ENCODE data around the gene CFC1. TPM values are rescaled to one million over a fixed set of nuclear protein-coding genes. Genes with fewer than 3 reads are reported as not detected.
"Not testable (repeated sequence)": the region's sequence is repeated elsewhere in the genome, so short reads cannot be mapped to it uniquely, and the experiment has no call there.

The CFC1 gene
- total RNA-seq, 4 donors from 2014 or later = not detected

GRCh38 chr2:130596757-130597156 lies 2.6 kb downstream of the CFC1 start:
- intact Hi-C loops (cut with DNase I); H3K4me1 ChIP-seq; H3K36me3 ChIP-seq; H3K9me3 ChIP-seq; H3K27ac ChIP-seq (replicated peaks in 1 of 4); H3K4me3 ChIP-seq; H3K27me3 ChIP-seq; DNase-seq (ENCODE audit: extremely low spot score): not testable (repeated sequence)
- no CpG with 5 or more reads among the region's 6 CpGs for WGBS

DNA sequence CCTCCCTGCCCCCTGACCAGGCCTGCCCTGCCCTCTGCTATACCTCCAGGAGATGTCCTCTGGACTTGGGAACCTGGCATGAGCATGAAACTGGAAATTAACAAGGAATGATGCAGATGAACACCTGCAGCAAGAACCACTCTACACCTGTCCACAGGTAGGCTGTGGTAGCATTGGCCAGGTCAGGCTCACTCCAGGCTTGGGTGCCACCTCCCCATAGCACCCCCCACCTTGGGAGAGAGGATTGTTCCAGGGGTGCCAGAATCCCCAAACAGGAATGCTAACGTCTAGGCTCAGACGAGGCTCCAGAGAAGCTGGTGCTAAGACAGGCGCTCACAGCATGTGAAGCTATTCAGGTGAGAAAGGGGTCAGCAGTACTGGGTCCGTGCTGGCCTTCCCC lies 5.4 kb downstream of the CFC1 start:
- H3K27me3 ChIP-seq; H3K36me3 ChIP-seq; H3K4me3 ChIP-seq; H3K4me1 ChIP-seq; intact Hi-C loops (cut with DNase I); H3K9me3 ChIP-seq; DNase-seq (ENCODE audit: extremely low spot score); H3K27ac ChIP-seq (replicated peaks in 1 of 4): not testable (repeated sequence)
- WGBS = no CpG with 5 or more reads among the region's 4 CpGs

GRCh38 chr2:130592791-130593414 lies 6.5 kb downstream of the CFC1 start:
- H3K9me3 ChIP-seq; H3K4me3 ChIP-seq; H3K36me3 ChIP-seq; intact Hi-C loops (cut with DNase I); H3K27ac ChIP-seq (replicated peaks in 1 of 4); H3K27me3 ChIP-seq; H3K4me1 ChIP-seq; DNase-seq (ENCODE audit: extremely low spot score): not testable (repeated sequence)
- WGBS = 56% methylated on average over 6 of the region's 40 CpGs

GRCh38 chr2:130590842-130591359 lies 8.5 kb downstream of the CFC1 start:
- H3K27me3 ChIP-seq; H3K27ac ChIP-seq (replicated peaks in 1 of 4); H3K9me3 ChIP-seq; intact Hi-C loops (cut with DNase I); H3K4me3 ChIP-seq; H3K36me3 ChIP-seq; H3K4me1 ChIP-seq; DNase-seq (ENCODE audit: extremely low spot score): not testable (repeated sequence)
- 14% methylated on average over 5 of the region's 7 CpGs for WGBS

GRCh38 chr2:130590170-130590841 lies 9.1 kb downstream of the CFC1 start:
- H3K9me3 ChIP-seq; DNase-seq (ENCODE audit: extremely low spot score); H3K27me3 ChIP-seq; H3K4me3 ChIP-seq; H3K4me1 ChIP-seq; H3K27ac ChIP-seq (replicated peaks in 1 of 4); H3K36me3 ChIP-seq; intact Hi-C loops (cut with DNase I): not testable (repeated sequence)
- 9% methylated on average over 5 of the region's 8 CpGs for WGBS

- H3K27me3 ChIP-seq; H3K4me1 ChIP-seq; H3K9me3 ChIP-seq; intact Hi-C loops (cut with DNase I); H3K36me3 ChIP-seq; DNase-seq (ENCODE audit: extremely low spot score); H3K27ac ChIP-seq (replicated peaks in 1 of 4); H3K4me3 ChIP-seq: not testable (repeated sequence)
- no CpG with 5 or more reads among the region's 11 CpGs for WGBS
Measured at GRCh38 chr2:130588688-130589458, 10.5 kb downstream of the CFC1 start.

DNA sequence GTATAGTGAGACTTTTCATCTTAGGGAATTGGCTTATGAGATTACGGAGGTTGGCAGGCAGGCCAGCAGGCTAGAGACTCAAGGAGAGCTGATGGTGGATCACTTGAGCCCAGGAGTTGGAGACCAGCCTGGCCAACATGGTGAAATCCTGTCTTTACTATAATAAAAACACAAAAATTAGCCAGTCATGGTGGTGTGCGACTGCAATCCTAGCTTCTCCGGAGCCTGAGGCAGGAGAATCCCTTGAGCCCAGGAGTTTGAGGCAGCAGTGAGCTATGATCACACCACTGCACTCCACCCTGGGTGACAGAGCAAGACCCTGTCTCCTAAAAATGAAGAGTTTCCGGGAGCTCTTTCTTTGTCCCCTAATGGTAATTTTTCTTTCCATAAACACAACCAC lies 14.6 kb downstream of the CFC1 start:
- WGBS = 75% methylated on average over 2 of the region's 4 CpGs
- intact Hi-C loops (cut with DNase I); H3K9me3 ChIP-seq: not testable (repeated sequence)

GRCh38 chr2:130583582-130583981 lies 15.8 kb downstream of the CFC1 start:
- 90% methylated on average over 5 of the region's 7 CpGs for WGBS
- H3K4me1 ChIP-seq; H3K27ac ChIP-seq (replicated peaks in 1 of 4); H3K27me3 ChIP-seq; H3K36me3 ChIP-seq; H3K9me3 ChIP-seq; intact Hi-C loops (cut with DNase I); DNase-seq (ENCODE audit: extremely low spot score); H3K4me3 ChIP-seq: not testable (repeated sequence)

More for the DNA sequence above, 14.6 kb downstream of the CFC1 start:
- H3K27me3 ChIP-seq; H3K4me1 ChIP-seq; H3K27ac ChIP-seq (replicated peaks in 1 of 4); DNase-seq (ENCODE audit: extremely low spot score); H3K36me3 ChIP-seq; H3K4me3 ChIP-seq: not testable (repeated sequence)

DNA sequence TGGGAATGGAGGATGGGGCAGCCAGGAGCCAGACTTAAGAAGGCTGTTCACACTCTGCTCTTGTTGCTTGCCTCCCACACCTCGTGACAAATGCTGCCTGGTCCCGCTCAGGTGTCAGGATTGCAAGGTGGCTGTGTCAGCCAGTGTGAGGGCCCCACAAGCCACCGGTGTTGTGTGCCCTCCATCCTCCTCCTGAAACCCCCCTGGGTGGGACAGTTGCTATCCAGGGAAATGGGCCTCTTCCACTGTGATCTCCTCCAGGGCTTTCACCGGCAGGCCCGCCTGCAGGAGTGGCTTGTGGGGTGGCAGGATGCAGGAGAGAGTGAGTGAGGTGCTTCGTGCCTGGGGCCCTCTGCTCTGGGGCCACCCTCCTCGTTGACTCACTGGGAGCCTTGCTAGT lies 16.4 kb downstream of the CFC1 start:
- H3K4me3 ChIP-seq; H3K36me3 ChIP-seq; H3K27me3 ChIP-seq; DNase-seq (ENCODE audit: extremely low spot score); H3K27ac ChIP-seq (replicated peaks in 1 of 4); intact Hi-C loops (cut with DNase I); H3K9me3 ChIP-seq; H3K4me1 ChIP-seq: not testable (repeated sequence)
- WGBS = no CpG with 5 or more reads among the region's 7 CpGs

DNA sequence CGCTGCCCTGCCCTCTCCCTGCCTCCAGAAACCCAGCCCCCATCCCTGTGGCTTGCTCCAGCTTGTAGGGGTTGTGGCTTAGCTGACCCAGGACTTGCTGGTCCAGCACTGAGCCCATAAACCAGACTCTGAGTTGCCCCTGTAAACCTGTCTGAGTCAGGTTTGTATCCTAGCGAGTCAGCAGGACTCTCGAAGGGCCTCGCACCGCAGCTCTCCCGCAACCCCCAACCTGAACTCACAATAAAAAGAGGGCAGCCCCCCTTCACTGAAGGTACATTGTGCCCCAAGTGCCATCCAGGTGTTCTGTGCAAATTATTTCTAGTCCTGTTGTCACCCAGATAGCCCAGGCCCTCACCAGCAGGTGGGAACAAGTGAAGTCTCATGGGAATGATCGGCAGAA lies 17.9 kb downstream of the CFC1 start:
- H3K27me3 ChIP-seq; intact Hi-C loops (cut with DNase I); H3K36me3 ChIP-seq; H3K4me1 ChIP-seq; H3K27ac ChIP-seq (replicated peaks in 1 of 4); H3K9me3 ChIP-seq; H3K4me3 ChIP-seq: not testable (repeated sequence)
- WGBS = no CpG with 5 or more reads among the region's 7 CpGs
- peak; percentile 75 for DNase-seq (ENCODE audit: extremely low spot score)

DNA sequence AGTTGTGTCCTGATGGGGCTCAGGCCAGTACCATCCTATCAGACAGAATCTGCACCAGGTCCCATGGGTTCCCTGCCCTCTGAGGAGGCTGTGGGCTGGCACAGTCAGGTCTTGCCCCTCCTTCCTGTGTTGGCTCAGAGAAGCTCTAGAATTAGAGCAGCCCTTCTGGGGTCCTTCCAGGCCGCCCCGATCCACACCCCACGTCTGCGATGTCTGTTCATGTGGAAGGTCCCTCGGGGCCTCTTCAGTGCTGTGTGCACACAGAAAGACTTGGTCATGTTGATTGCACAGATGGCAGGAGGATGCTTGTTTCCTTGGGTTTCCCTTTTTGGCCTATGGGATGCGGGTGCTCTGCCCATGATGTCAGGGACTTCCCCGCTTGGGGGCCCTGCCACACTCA lies 20.3 kb downstream of the CFC1 start:
- no CpG with 5 or more reads among the region's 7 CpGs for WGBS
- H3K36me3 ChIP-seq; H3K27ac ChIP-seq (replicated peaks in 1 of 4); DNase-seq (ENCODE audit: extremely low spot score); H3K27me3 ChIP-seq; intact Hi-C loops (cut with DNase I); H3K9me3 ChIP-seq; H3K4me1 ChIP-seq; H3K4me3 ChIP-seq: not testable (repeated sequence)

- H3K9me3 ChIP-seq; H3K36me3 ChIP-seq; intact Hi-C loops (cut with DNase I); DNase-seq (ENCODE audit: extremely low spot score); H3K4me1 ChIP-seq; H3K27me3 ChIP-seq; H3K27ac ChIP-seq (replicated peaks in 1 of 4); H3K4me3 ChIP-seq: not testable (repeated sequence)
- no CpG with 5 or more reads among the region's 4 CpGs for WGBS
Measured at GRCh38 chr2:130577559-130577958, 21.8 kb downstream of the CFC1 start.
